ENCODE data around the gene ZC3H13.

GRCh38 chr13:45996631-45997030, 55.9 kb downstream of the ZC3H13 start:
- TF ChIP-seq CTCF (IDR thresholded peaks at IDR 0.05) (no peak), EZH2 (IDR thresholded peaks at IDR 0.05; ENCODE audit: borderline replicate concordance, insufficient read depth, low read depth, low read length, poor library complexity, severe bottlenecking) (no peak)

Data from B cell (primary cell).